Measurements from ENCODE around the gene OGG1.

DNA sequence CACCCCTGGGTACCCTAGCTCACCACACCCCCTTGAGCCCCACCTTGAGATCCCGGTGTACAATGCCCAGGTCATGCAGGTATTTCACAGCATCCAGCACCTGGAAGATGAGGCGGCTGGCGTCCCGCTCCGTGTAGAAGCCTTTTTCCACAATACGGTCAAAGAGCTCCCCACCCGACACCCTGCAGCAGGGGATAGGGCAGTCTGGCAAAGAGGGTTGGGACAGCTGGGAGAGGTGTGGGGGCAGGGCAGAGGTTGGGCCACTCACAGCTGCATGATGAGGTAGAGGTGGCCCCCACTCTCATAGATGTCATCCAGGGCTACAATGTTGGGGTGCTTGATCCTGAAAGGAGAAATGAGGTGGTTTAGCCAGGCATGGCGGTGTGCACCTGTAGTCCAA is 13.1 kb downstream of the OGG1 start:
- TF ChIP-seq HEYL (CRISPR knock-in tag; IDR thresholded peaks at IDR 0.05) (no peak), BHLHE40 (IDR thresholded peaks at IDR 0.05; ENCODE audit: low read depth, low read length) (no peak), EP300 (IDR thresholded peaks at IDR 0.05) (no peak), EHMT2 (IDR thresholded peaks at IDR 0.05; ENCODE audit: low read depth) (no peak), RFX5 (IDR thresholded peaks at IDR 0.05) (no peak), CHD2 (IDR thresholded peaks at IDR 0.05; ENCODE audit: low read length, partially characterized antibody) (no peak)
- TF ChIP-seq, protein P1, sequence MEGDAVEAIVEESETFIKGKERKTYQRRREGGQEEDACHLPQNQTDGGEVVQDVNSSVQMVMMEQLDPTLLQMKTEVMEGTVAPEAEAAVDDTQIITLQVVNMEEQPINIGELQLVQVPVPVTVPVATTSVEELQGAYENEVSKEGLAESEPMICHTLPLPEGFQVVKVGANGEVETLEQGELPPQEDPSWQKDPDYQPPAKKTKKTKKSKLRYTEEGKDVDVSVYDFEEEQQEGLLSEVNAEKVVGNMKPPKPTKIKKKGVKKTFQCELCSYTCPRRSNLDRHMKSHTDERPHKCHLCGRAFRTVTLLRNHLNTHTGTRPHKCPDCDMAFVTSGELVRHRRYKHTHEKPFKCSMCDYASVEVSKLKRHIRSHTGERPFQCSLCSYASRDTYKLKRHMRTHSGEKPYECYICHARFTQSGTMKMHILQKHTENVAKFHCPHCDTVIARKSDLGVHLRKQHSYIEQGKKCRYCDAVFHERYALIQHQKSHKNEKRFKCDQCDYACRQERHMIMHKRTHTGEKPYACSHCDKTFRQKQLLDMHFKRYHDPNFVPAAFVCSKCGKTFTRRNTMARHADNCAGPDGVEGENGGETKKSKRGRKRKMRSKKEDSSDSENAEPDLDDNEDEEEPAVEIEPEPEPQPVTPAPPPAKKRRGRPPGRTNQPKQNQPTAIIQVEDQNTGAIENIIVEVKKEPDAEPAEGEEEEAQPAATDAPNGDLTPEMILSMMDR (IDR thresholded peaks at IDR 0.05) = no peak
